ENCODE results near the gene TSNAXIP1.

Gene TSNAXIP1

DNA sequence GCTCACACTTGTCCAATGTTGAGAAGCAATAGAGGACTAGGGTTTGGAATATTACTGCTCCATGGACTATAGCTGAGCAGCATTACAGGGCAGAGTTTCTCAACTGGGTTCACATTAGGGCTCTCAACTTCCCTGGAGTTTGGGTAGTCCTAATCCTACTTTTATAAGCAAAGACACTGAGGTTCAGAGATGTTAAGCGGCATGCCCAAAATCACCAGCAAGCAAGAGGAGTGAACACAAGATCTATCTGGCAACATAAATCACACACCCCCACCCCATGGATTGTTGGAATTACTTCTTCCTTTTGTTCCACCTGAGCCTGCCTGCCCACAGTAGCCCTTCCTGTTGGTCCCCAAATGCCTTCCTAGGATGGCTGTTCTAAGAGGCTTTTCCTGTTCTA lies 5.2 kb downstream of the TSNAXIP1 start:
- Histone ChIP-seq H3K27me3 (ENCODE audit: insufficient read depth, poor library complexity, severe bottlenecking) (no peaks in the 10 kb centered on the region), H3K4me3 (ENCODE audit: severe bottlenecking) (no peak overlapping the region), H3K27ac (ENCODE audit: poor library complexity, severe bottlenecking) (no peak overlapping the region), H3K36me3 (ENCODE audit: low read depth) (no peaks in the 10 kb centered on the region), H3K4me1 (ENCODE audit: insufficient read depth, poor library complexity, severe bottlenecking) (no peaks in the 10 kb centered on the region), H3K9me3 (ENCODE audit: severe bottlenecking) (no peaks in the 10 kb centered on the region)
- TF ChIP-seq, protein P1, sequence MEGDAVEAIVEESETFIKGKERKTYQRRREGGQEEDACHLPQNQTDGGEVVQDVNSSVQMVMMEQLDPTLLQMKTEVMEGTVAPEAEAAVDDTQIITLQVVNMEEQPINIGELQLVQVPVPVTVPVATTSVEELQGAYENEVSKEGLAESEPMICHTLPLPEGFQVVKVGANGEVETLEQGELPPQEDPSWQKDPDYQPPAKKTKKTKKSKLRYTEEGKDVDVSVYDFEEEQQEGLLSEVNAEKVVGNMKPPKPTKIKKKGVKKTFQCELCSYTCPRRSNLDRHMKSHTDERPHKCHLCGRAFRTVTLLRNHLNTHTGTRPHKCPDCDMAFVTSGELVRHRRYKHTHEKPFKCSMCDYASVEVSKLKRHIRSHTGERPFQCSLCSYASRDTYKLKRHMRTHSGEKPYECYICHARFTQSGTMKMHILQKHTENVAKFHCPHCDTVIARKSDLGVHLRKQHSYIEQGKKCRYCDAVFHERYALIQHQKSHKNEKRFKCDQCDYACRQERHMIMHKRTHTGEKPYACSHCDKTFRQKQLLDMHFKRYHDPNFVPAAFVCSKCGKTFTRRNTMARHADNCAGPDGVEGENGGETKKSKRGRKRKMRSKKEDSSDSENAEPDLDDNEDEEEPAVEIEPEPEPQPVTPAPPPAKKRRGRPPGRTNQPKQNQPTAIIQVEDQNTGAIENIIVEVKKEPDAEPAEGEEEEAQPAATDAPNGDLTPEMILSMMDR (IDR thresholded peaks at IDR 0.05; ENCODE audit: poor library complexity, severe bottlenecking), result no peak
- DNase-seq (ENCODE audit: low spot score) (no peak), ATAC-seq (ENCODE audit: low read depth) (no peak)

DNA sequence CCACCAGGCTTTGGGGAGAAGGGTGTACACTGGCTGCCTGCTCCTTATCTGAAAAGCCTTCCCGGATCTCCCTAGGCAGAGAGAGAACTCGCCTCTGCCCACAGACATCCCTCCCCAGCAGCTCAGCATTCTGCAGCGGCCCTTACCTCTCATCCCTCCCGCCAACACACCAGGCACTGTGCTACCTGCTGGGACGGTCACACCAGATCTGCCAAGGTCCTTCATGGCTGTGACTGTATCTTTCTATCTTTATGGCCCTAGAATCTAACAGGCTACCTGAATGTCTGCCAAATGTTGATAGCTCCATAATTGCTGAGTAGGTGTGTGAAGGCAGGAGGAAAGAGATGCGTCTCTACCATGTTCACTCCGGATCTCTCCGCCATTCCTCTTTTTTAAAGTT lies 7.9 kb downstream of the TSNAXIP1 start:
- no peaks in the 10 kb centered on the region for H3K4me1 ChIP-seq (ENCODE audit: insufficient read depth, poor library complexity, severe bottlenecking)
- H3K27ac ChIP-seq (ENCODE audit: poor library complexity, severe bottlenecking), result no peak overlapping the region
- no peaks in the 10 kb centered on the region for H3K36me3 ChIP-seq (ENCODE audit: low read depth)
- H3K4me3 ChIP-seq (ENCODE audit: severe bottlenecking), result no peak overlapping the region
- no peaks in the 10 kb centered on the region for H3K27me3 ChIP-seq (ENCODE audit: insufficient read depth, poor library complexity, severe bottlenecking)
- no peaks in the 10 kb centered on the region for H3K9me3 ChIP-seq (ENCODE audit: severe bottlenecking)
- ATAC-seq (ENCODE audit: low read depth) (no peak; the same call in 2 of the 3 replicates), DNase-seq (ENCODE audit: low spot score) (no peak)
- TF ChIP-seq, protein P1 (IDR thresholded peaks at IDR 0.05; ENCODE audit: poor library complexity, severe bottlenecking), result no peak

- Histone ChIP-seq H3K27ac (ENCODE audit: poor library complexity, severe bottlenecking) (no peak overlapping the region), H3K36me3 (ENCODE audit: low read depth) (no peaks in the 10 kb centered on the region), H3K27me3 (ENCODE audit: insufficient read depth, poor library complexity, severe bottlenecking) (no peaks in the 10 kb centered on the region), H3K9me3 (ENCODE audit: severe bottlenecking) (no peaks in the 10 kb centered on the region), H3K4me3 (ENCODE audit: severe bottlenecking) (no peak overlapping the region), H3K4me1 (ENCODE audit: insufficient read depth, poor library complexity, severe bottlenecking) (no peaks in the 10 kb centered on the region)
- TF ChIP-seq, protein P1 (IDR thresholded peaks at IDR 0.05; ENCODE audit: poor library complexity, severe bottlenecking), result no peak
- DNase-seq (ENCODE audit: low spot score) (no peak), ATAC-seq (ENCODE audit: low read depth) (no peak)
Observed at GRCh38 chr16:67820608-67821259, 14.0 kb downstream of the TSNAXIP1 start.

- H3K4me3 ChIP-seq (ENCODE audit: severe bottlenecking), result no peak overlapping the region
- H3K9me3 ChIP-seq (ENCODE audit: severe bottlenecking), result no peaks in the 10 kb centered on the region
- TF ChIP-seq, protein P1 (IDR thresholded peaks at IDR 0.05; ENCODE audit: poor library complexity, severe bottlenecking), result no peak
- H3K27me3 ChIP-seq (ENCODE audit: insufficient read depth, poor library complexity, severe bottlenecking), result no peaks in the 10 kb centered on the region
- H3K27ac ChIP-seq (ENCODE audit: poor library complexity, severe bottlenecking), result no peak overlapping the region
- no peak for DNase-seq (ENCODE audit: low spot score)
- no peaks in the 10 kb centered on the region for H3K4me1 ChIP-seq (ENCODE audit: insufficient read depth, poor library complexity, severe bottlenecking)
- H3K36me3 ChIP-seq (ENCODE audit: low read depth), result no peaks in the 10 kb centered on the region
- peak; percentile 29; the same call in 1 of the 3 replicates for ATAC-seq (ENCODE audit: low read depth)
Observed at GRCh38 chr16:67822511-67822910, 15.8 kb downstream of the TSNAXIP1 start.

DNA sequence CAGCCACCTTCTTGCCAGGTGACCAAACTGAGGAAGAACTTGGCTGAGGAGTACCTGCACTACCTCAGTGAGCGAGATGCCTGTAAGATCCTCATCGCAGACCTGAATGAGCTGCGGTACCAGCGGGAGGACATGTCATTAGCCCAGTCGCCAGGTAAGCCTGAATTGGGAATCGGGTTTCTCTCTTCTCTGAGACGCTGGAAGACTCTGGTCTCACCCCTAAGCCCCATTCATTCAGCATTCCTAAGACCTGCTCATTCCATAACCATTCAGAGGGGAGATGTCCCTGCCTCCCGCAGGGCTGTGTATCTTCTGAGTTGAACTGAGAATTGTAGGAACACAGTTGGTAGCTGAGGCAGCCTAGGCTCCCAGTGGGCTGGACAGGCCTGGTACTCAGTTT lies 18.4 kb downstream of the TSNAXIP1 start:
- no peaks in the 10 kb centered on the region for H3K4me1 ChIP-seq (ENCODE audit: insufficient read depth, poor library complexity, severe bottlenecking)
- no peak overlapping the region for H3K4me3 ChIP-seq (ENCODE audit: severe bottlenecking)
- no peak overlapping the region for H3K27ac ChIP-seq (ENCODE audit: poor library complexity, severe bottlenecking)
- no peak for ATAC-seq (ENCODE audit: low read depth)
- no peaks in the 10 kb centered on the region for H3K27me3 ChIP-seq (ENCODE audit: insufficient read depth, poor library complexity, severe bottlenecking)
- no peaks in the 10 kb centered on the region for H3K9me3 ChIP-seq (ENCODE audit: severe bottlenecking)
- no peak for DNase-seq (ENCODE audit: low spot score)
- TF ChIP-seq, protein P1 (IDR thresholded peaks at IDR 0.05; ENCODE audit: poor library complexity, severe bottlenecking), result no peak
- H3K36me3 ChIP-seq (ENCODE audit: low read depth), result peaks cover 4% of the 10 kb centered on the region; the same call in 1 of the 2 replicates
